Endothelial cell (in vitro differentiated cells): ENCODE results near the gene FAU. TPM values are rescaled to one million over a fixed set of nuclear protein-coding genes. Genes with fewer than 3 reads are reported as not detected.

ENCODE experiments used
- DNase-seq: peaks from one replicate; pipeline ENCODE4 v3.0.0; 2021; ENCODE audit warnings: low spot score
- H3K27ac Mint-ChIP-seq: one replicate; pipeline ENCODE4 v1.8.0; 2021; ENCODE audit warnings: mixed read lengths, inconsistent platforms; ENCODE audit not compliant: unreplicated experiment
- H3K27me3 Mint-ChIP-seq: one replicate; pipeline ENCODE4 v1.8.0; 2021; ENCODE audit warnings: mild to moderate bottlenecking, moderate library complexity, mixed read lengths, inconsistent platforms; ENCODE audit not compliant: unreplicated experiment
- H3K36me3 Mint-ChIP-seq: one replicate; pipeline ENCODE4 v1.8.0; 2021; ENCODE audit warnings: mild to moderate bottlenecking, low read depth, mixed read lengths, inconsistent platforms; ENCODE audit not compliant: unreplicated experiment
- H3K4me1 Mint-ChIP-seq: one replicate; pipeline ENCODE4 v1.8.0; 2021; ENCODE audit warnings: mild to moderate bottlenecking, mixed read lengths, inconsistent platforms; ENCODE audit not compliant: unreplicated experiment
- H3K4me3 Mint-ChIP-seq: one replicate; pipeline ENCODE4 v1.8.0; 2021; ENCODE audit warnings: mild to moderate bottlenecking, mixed read lengths, inconsistent platforms; ENCODE audit not compliant: unreplicated experiment
- H3K9me3 Mint-ChIP-seq: one replicate; pipeline ENCODE4 v1.8.0; 2021; ENCODE audit warnings: mixed read lengths, inconsistent platforms; ENCODE audit not compliant: unreplicated experiment
- CTCF ChIP-seq: fragments of 200-600 bp; sonication (generic); IDR thresholded peaks from one replicate; pipeline ENCODE4 v1.5.0; 2021; ENCODE audit warnings: antibody characterized with exemption; ENCODE audit not compliant: unreplicated experiment
- total RNA-seq: library from RNA; stranded (reverse); fragmentation: NEBNext Ultra II Directional; extraction: Animal tissue kit (Norgen Biotek cat#: 25700); gene quantifications from one replicate; pipeline ENCODE4 v1.2.1, GENCODE V29; 2021; ENCODE audit not compliant: unreplicated experiment

The FAU gene
- total RNA-seq, 1 donor from 2014 or later: 998 TPM

GRCh38 chr11:65110354-65110861 lies 11.5 kb downstream of the FAU start:
- DNase-seq: peak; percentile 98
- Mint-ChIP-seq H3K27ac (no peak overlapping the region), H3K4me1 (peaks cover 9% of the 10 kb centered on the region), H3K9me3 (no peaks in the 10 kb centered on the region), H3K36me3 (peaks cover 28% of the 10 kb centered on the region), H3K27me3 (peaks cover 22% of the 10 kb centered on the region), H3K4me3 (no peak overlapping the region)
- TF ChIP-seq CTCF: peak; percentile 99

- H3K9me3 Mint-ChIP-seq: no peaks in the 10 kb centered on the region
- H3K4me3 Mint-ChIP-seq: no peak overlapping the region
- H3K27ac Mint-ChIP-seq: no peak overlapping the region
- no peak for DNase-seq
- peaks cover 28% of the 10 kb centered on the region for H3K36me3 Mint-ChIP-seq
- H3K4me1 Mint-ChIP-seq: peaks cover 9% of the 10 kb centered on the region
- H3K27me3 Mint-ChIP-seq: peaks cover 21% of the 10 kb centered on the region
- TF ChIP-seq CTCF: no peak
Observed at GRCh38 chr11:65109231-65110198, 12.4 kb downstream of the FAU start.

- no peaks in the 10 kb centered on the region for H3K9me3 Mint-ChIP-seq
- H3K36me3 Mint-ChIP-seq: peaks cover 20% of the 10 kb centered on the region
- no peak overlapping the region for H3K4me3 Mint-ChIP-seq
- TF ChIP-seq CTCF: no peak
- DNase-seq: no peak
- peaks cover 14% of the 10 kb centered on the region for H3K27me3 Mint-ChIP-seq
- no peak overlapping the region for H3K27ac Mint-ChIP-seq
- peaks cover 8% of the 10 kb centered on the region for H3K4me1 Mint-ChIP-seq
Observed at GRCh38 chr11:65108469-65109123, 13.3 kb downstream of the FAU start.

GRCh38 chr11:65107751-65108468 lies 14.0 kb downstream of the FAU start:
- no peaks in the 10 kb centered on the region for H3K9me3 Mint-ChIP-seq
- DNase-seq: no peak
- H3K27ac Mint-ChIP-seq: no peak overlapping the region
- H3K36me3 Mint-ChIP-seq: peaks cover 16% of the 10 kb centered on the region
- no peak overlapping the region for H3K4me3 Mint-ChIP-seq
- H3K4me1 Mint-ChIP-seq: peaks cover 3% of the 10 kb centered on the region
- TF ChIP-seq CTCF: no peak
- H3K27me3 Mint-ChIP-seq: peaks cover 8% of the 10 kb centered on the region
